Measurements from ENCODE around the gene KIAA1586. TPM values are rescaled to one million over a fixed set of nuclear protein-coding genes. Genes with fewer than 3 reads are reported as not detected.

The KIAA1586 gene
- total and polyA plus RNA-seq, 2 donors (not counting 3 experiments of a cell fraction or from before 2014, with no cell fraction given) = 1.7 to 14.0 TPM

DNA sequence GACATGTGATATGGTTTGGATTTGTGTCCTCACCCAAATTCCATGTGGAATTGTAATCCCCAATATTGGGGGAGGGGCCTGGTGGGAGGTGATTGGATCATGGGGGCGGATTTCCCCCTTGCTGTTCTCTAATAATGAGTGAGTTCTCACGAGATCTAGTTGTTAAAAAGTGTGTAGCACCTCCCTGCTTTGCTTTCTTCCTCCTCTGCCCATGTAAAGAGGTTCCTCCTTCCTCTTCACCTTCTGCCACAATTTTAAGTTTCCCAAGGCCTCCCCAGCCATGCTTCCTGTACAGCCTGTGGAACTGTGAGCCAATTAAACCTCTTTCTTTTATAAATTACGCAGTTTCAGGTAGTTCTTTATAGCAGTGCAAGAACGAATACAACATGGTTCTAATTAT lies 41.4 kb downstream of the KIAA1586 start:
- DNase-seq (ENCODE audit: low read depth, low spot score) (no peak), FAIRE-seq (no peak)
- H3K36me3 ChIP-seq (ENCODE audit: control insufficient read depth in 2 of 2, extremely low read depth in 1 of 2, insufficient read depth in 2 of 2, low read length in 2 of 2) = no peaks in the 10 kb centered on the region
- H3K9me3 ChIP-seq (replicated peaks; ENCODE audit: control insufficient read depth, insufficient read depth, low read length) = no peaks in the 10 kb centered on the region
- peaks cover 6% of the 10 kb centered on the region for H4K20me1 ChIP-seq (replicated peaks; ENCODE audit: control insufficient read depth, extremely low read depth, insufficient read depth, low read length)
- intact Hi-C loops (cut with micrococcal nuclease) = loop anchor here (2.0 to 5.0 kb wide), 3 partner anchors 36 to 186 kb away; partner anchors contain the start of gene BEND6
- POLR2A ChIA-PET = no interaction called here
- no peak overlapping the region for H3K4me3 ChIP-seq (replicated peaks in 1 of 3; ENCODE audit: insufficient read depth in 1 of 3, low read depth in 1 of 3, low read length in 3 of 3)
- no TSS peak for BruUV-seq (replicated peaks)
- no peaks in the 10 kb centered on the region for H3K27me3 ChIP-seq (ENCODE audit: control insufficient read depth in 2 of 2, insufficient read depth in 2 of 2, low read length in 2 of 2)
- dilution Hi-C loops (cut with MboI; ENCODE audit: extremely low pct_ligation_motif_present, low sequenced_read_pairs) = no loop called here
- TF ChIP-seq, protein P1, sequence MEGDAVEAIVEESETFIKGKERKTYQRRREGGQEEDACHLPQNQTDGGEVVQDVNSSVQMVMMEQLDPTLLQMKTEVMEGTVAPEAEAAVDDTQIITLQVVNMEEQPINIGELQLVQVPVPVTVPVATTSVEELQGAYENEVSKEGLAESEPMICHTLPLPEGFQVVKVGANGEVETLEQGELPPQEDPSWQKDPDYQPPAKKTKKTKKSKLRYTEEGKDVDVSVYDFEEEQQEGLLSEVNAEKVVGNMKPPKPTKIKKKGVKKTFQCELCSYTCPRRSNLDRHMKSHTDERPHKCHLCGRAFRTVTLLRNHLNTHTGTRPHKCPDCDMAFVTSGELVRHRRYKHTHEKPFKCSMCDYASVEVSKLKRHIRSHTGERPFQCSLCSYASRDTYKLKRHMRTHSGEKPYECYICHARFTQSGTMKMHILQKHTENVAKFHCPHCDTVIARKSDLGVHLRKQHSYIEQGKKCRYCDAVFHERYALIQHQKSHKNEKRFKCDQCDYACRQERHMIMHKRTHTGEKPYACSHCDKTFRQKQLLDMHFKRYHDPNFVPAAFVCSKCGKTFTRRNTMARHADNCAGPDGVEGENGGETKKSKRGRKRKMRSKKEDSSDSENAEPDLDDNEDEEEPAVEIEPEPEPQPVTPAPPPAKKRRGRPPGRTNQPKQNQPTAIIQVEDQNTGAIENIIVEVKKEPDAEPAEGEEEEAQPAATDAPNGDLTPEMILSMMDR (IDR thresholded peaks at IDR 0.05; ENCODE audit: extremely low read depth in 1 of 2, insufficient read depth in 1 of 2, low read depth in 1 of 2, low read length in 2 of 2) = no peak
- TF ChIP-seq MYC (IDR thresholded peaks at IDR 0.05; ENCODE audit: low read depth, low read length) (no peak), FOS (IDR thresholded peaks at IDR 0.05; ENCODE audit: borderline replicate concordance, insufficient read depth, low read length) (no peak), POLR2A (IDR thresholded peaks at IDR 0.05; ENCODE audit: low read depth, low read length) (no peak)
- no peak overlapping the region for H3K27ac ChIP-seq (ENCODE audit: insufficient read depth, low read depth, low read length)
- CTCF ChIA-PET = no interaction called here
- H3K4me2 ChIP-seq (ENCODE audit: insufficient read depth, low read length) = no peak overlapping the region
- no peaks in the 10 kb centered on the region for H3K9me1 ChIP-seq (replicated peaks; ENCODE audit: control insufficient read depth, extremely low read depth, insufficient read depth, low read length)
- H3K79me2 ChIP-seq (ENCODE audit: control insufficient read depth, insufficient read depth, low read length) = peaks cover 17% of the 10 kb centered on the region
- H3K9ac ChIP-seq (replicated peaks; ENCODE audit: extremely low read depth, insufficient read depth, low read length) = no peak overlapping the region
- peaks cover 21% of the 10 kb centered on the region for H3K4me1 ChIP-seq (ENCODE audit: control insufficient read depth, extremely low read depth, insufficient read depth, low read length)
- no peak overlapping the region for H2AFZ ChIP-seq (ENCODE audit: low read depth, low read length)

DNA sequence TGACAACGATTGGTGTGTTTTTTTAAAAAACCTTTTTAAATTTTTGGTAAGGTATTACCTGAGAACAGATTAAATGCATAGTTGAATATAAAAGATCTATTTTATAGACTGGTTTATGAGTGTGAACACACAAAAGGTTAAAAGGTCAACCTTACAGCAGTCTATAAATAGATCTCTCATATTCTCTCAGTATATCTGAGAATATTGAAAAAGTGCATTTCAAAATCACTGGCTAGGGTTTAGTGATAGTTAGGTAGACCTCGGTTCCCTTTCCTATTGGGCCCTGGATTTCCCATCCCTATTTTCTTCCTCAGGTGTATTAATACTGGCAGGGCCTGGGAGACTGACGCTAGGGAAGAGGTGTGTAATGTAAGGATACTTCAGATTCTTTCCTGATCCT lies 42.8 kb downstream of the KIAA1586 start:
- TSS peak; percentile 63 for BruUV-seq (replicated peaks)
- dilution Hi-C loops (cut with MboI; ENCODE audit: extremely low pct_ligation_motif_present, low sequenced_read_pairs) = no loop called here
- H3K27ac ChIP-seq (ENCODE audit: insufficient read depth, low read depth, low read length) = peak overlapping the region; percentile 69

More for the DNA sequence above, 42.8 kb downstream of the KIAA1586 start:
- peaks cover 30% of the 10 kb centered on the region for H3K4me1 ChIP-seq (ENCODE audit: control insufficient read depth, extremely low read depth, insufficient read depth, low read length)
- H3K9me3 ChIP-seq (replicated peaks; ENCODE audit: control insufficient read depth, insufficient read depth, low read length) = no peaks in the 10 kb centered on the region
- no peaks in the 10 kb centered on the region for H3K27me3 ChIP-seq (ENCODE audit: control insufficient read depth in 2 of 2, insufficient read depth in 2 of 2, low read length in 2 of 2)
- peak overlapping the region; percentile 77 for H3K4me2 ChIP-seq (ENCODE audit: insufficient read depth, low read length)
- peak overlapping the region in 1 of 3 experiments; percentile 57 for H3K4me3 ChIP-seq (replicated peaks in 1 of 3; ENCODE audit: insufficient read depth in 1 of 3, low read depth in 1 of 3, low read length in 3 of 3)
- DNase-seq (ENCODE audit: low read depth, low spot score) = no peak
- TF ChIP-seq, protein P2, sequence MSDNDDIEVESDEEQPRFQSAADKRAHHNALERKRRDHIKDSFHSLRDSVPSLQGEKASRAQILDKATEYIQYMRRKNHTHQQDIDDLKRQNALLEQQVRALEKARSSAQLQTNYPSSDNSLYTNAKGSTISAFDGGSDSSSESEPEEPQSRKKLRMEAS (IDR thresholded peaks at IDR 0.05; ENCODE audit: insufficient read depth, insufficient read length) = no peak
- TF ChIP-seq EZH2 (IDR thresholded peaks at IDR 0.05; ENCODE audit: borderline replicate concordance, low read depth, low read length, severe bottlenecking) = no peak
- TF ChIP-seq POLR2AphosphoS5 (IDR thresholded peaks at IDR 0.05; ENCODE audit: insufficient read depth, low read depth, low read length) = no peak
- TF ChIP-seq MYC (IDR thresholded peaks at IDR 0.05; ENCODE audit: low read depth, low read length) = no peak
- TF ChIP-seq JUN (IDR thresholded peaks at IDR 0.05; ENCODE audit: borderline replicate concordance, insufficient read depth, insufficient read length, low read depth) = no peak
- TF ChIP-seq, protein P1 (IDR thresholded peaks at IDR 0.05; ENCODE audit: extremely low read depth in 1 of 2, insufficient read depth in 1 of 2, low read depth in 1 of 2, low read length in 2 of 2) = no peak
- TF ChIP-seq FOS (IDR thresholded peaks at IDR 0.05; ENCODE audit: borderline replicate concordance, insufficient read depth, low read length) = no peak
- TF ChIP-seq GATA2 (IDR thresholded peaks at IDR 0.05; ENCODE audit: insufficient read depth, insufficient read length, low read depth, low read length) = no peak
- TF ChIP-seq POLR2A (IDR thresholded peaks at IDR 0.05; ENCODE audit: low read depth, low read length) = no peak
- no peak for FAIRE-seq
- intact Hi-C loops (cut with micrococcal nuclease) = loop anchor here (2.0 to 5.0 kb wide), 3 partner anchors 37 to 187 kb away; partner anchors contain the start of gene BEND6
- no peaks in the 10 kb centered on the region for H3K9me1 ChIP-seq (replicated peaks; ENCODE audit: control insufficient read depth, extremely low read depth, insufficient read depth, low read length)
- H3K36me3 ChIP-seq (ENCODE audit: control insufficient read depth in 2 of 2, extremely low read depth in 1 of 2, insufficient read depth in 2 of 2, low read length in 2 of 2) = no peaks in the 10 kb centered on the region
- H3K79me2 ChIP-seq (ENCODE audit: control insufficient read depth, insufficient read depth, low read length) = peaks cover 29% of the 10 kb centered on the region
- H2AFZ ChIP-seq (ENCODE audit: low read depth, low read length) = peak overlapping the region; percentile 78
- ChIA-PET POLR2A (no interaction called here), CTCF (interaction anchor here (0.7 to 1.1 kb wide), 4 partner anchors 11 to 225 kb away, joined by 3 to 4 read pairs (median 4); partner anchors contain the start of gene BEND6)
- H3K9ac ChIP-seq (replicated peaks; ENCODE audit: extremely low read depth, insufficient read depth, low read length) = peak overlapping the region; percentile 74
- peaks cover 12% of the 10 kb centered on the region for H4K20me1 ChIP-seq (replicated peaks; ENCODE audit: control insufficient read depth, extremely low read depth, insufficient read depth, low read length)

All from endothelial cell of umbilical vein (primary cell).